HepG2 (cell line): ENCODE results near the gene EOLA1. TPM values are rescaled to one million over a fixed set of nuclear protein-coding genes. Genes with fewer than 3 reads are reported as not detected.

Source experiments
- DMAP1 ChIP-seq: IDR thresholded peaks from 2 replicates; pipeline ENCODE4 v1.6.1; 2016
- GZF1 ChIP-seq: sonication (generic); formaldehyde crosslinking; IDR thresholded peaks from 2 replicates; pipeline ENCODE4 v1.5.1; 2020; ENCODE audit warnings: mild to moderate bottlenecking, missing genetic modification reagents
- HHEX ChIP-seq: IDR thresholded peaks from 2 replicates; pipeline ENCODE4 v1.6.1; 2016; ENCODE audit warnings: control low read depth
- NFYB ChIP-seq: sonication (generic); formaldehyde crosslinking; IDR thresholded peaks from 2 replicates; pipeline ENCODE4 v1.4.0; 2020; ENCODE audit warnings: missing genetic modification reagents
- ONECUT2 ChIP-seq: sonication (generic); formaldehyde crosslinking; IDR thresholded peaks from 2 replicates; pipeline ENCODE4 v1.4.0; 2020; ENCODE audit warnings: missing genetic modification reagents
- POLR2A ChIP-seq, 2 experiments: IDR thresholded peaks; 2 replicates each; pipeline ENCODE4 v1.6.1; 2011; ENCODE audit warnings: low read depth in 2 of 2, low read length in 2 of 2, mild to moderate bottlenecking in 1 of 2, moderate library complexity in 1 of 2; ENCODE audit not compliant: insufficient read depth in 1 of 2
- REXO4 ChIP-seq: sonication (generic); formaldehyde crosslinking; IDR thresholded peaks from 2 replicates; pipeline ENCODE4 v1.8.0; 2022; ENCODE audit warnings: missing genetic modification reagents, mild to moderate bottlenecking, borderline replicate concordance
- ZNF235 ChIP-seq: sonication (generic); formaldehyde crosslinking; IDR thresholded peaks from 2 replicates; pipeline ENCODE4 v1.8.1; 2023; ENCODE audit warnings: mild to moderate bottlenecking, missing genetic modification reagents, borderline replicate concordance
- ZNF317 ChIP-seq: sonication (generic); formaldehyde crosslinking; IDR thresholded peaks from 2 replicates; pipeline ENCODE4 v1.5.0; 2020; ENCODE audit warnings: mild to moderate bottlenecking, missing genetic modification reagents
- ZNF607 ChIP-seq: sonication (generic); formaldehyde crosslinking; IDR thresholded peaks from 2 replicates; pipeline ENCODE4 v1.5.1; 2020; ENCODE audit warnings: missing genetic modification reagents, mild to moderate bottlenecking, borderline replicate concordance
- ZNF644 ChIP-seq: IDR thresholded peaks from 2 replicates; pipeline ENCODE4 v1.6.1; 2016; ENCODE audit warnings: low read depth
- polyA plus RNA-seq, 8 experiments: library from polyadenylated mRNA; depleted of rRNA in 3 of 8; stranded (reverse) in 7 of 8; unstranded in 1 of 8; fragments of >200 nt; fragmentation: Illumina TruSeq in 4 of 8; extraction: Trizol in 4 of 8; gene quantifications; 2 replicates each; pipeline versions ENCODE4 v1.2.1 to v1.2.3, GENCODE V29; 2011 to 2016; ENCODE audit warnings: low read depth in 4 of 8, missing spikeins in 1 of 8, mixed read lengths in 1 of 8; ENCODE audit not compliant: insufficient read depth in 1 of 8
- total RNA-seq, 5 experiments: library from RNA; depleted of rRNA; stranded (reverse); fragments of >200 nt; fragmentation: Illumina TruSeq; extraction: Trizol; gene quantifications; 2 replicates each; pipeline ENCODE4 v1.2.3, GENCODE V29; 2016; ENCODE audit warnings: low read depth in 1 of 5
- TF ChIP-seq, protein P1 (sequence below): IDR thresholded peaks from 2 replicates; pipeline ENCODE4 v1.6.1; 2016; ENCODE audit warnings: mild to moderate bottlenecking, missing biosample characterization, missing genetic modification reagents
- TF ChIP-seq, protein P2 (sequence below): sonication (generic); formaldehyde crosslinking; IDR thresholded peaks from 2 replicates; pipeline ENCODE4 v1.4.0; 2020; ENCODE audit warnings: missing genetic modification reagents
- TF ChIP-seq, protein P3 (sequence below): sonication (generic); formaldehyde crosslinking; IDR thresholded peaks from 2 replicates; pipeline ENCODE4 v1.8.0; 2023; ENCODE audit warnings: mild to moderate bottlenecking, missing genetic modification reagents
- TF ChIP-seq, protein P4 (sequence below), 2 experiments: sonication (generic) in 1 of 2; formaldehyde crosslinking in 1 of 2; IDR thresholded peaks; 2 replicates each; pipeline versions ENCODE4 v1.5.1 to v1.6.1; 2011 to 2020; ENCODE audit warnings: borderline replicate concordance in 1 of 2, low read depth in 1 of 2, low read length in 1 of 2, mild to moderate bottlenecking in 1 of 2, missing genetic modification reagents in 1 of 2, moderate library complexity in 1 of 2
- TF ChIP-seq, protein P5 (sequence below), 2 experiments: sonication (generic) in 1 of 2; formaldehyde crosslinking in 1 of 2; IDR thresholded peaks; 2 replicates each; pipeline versions ENCODE4 v1.6.1 to v1.9.0; 2014 to 2022; ENCODE audit warnings: antibody characterized with exemption in 1 of 2, borderline replicate concordance in 1 of 2, inconsistent platforms in 1 of 2, low read depth in 1 of 2, missing genetic modification reagents in 1 of 2

EOLA1 gene
- total and polyA plus RNA-seq, 2 of the 13 experiments (the other 11 are each of a cell fraction or from before 2014, with no cell fraction given): 6.5 to 9.6 TPM

DNA sequence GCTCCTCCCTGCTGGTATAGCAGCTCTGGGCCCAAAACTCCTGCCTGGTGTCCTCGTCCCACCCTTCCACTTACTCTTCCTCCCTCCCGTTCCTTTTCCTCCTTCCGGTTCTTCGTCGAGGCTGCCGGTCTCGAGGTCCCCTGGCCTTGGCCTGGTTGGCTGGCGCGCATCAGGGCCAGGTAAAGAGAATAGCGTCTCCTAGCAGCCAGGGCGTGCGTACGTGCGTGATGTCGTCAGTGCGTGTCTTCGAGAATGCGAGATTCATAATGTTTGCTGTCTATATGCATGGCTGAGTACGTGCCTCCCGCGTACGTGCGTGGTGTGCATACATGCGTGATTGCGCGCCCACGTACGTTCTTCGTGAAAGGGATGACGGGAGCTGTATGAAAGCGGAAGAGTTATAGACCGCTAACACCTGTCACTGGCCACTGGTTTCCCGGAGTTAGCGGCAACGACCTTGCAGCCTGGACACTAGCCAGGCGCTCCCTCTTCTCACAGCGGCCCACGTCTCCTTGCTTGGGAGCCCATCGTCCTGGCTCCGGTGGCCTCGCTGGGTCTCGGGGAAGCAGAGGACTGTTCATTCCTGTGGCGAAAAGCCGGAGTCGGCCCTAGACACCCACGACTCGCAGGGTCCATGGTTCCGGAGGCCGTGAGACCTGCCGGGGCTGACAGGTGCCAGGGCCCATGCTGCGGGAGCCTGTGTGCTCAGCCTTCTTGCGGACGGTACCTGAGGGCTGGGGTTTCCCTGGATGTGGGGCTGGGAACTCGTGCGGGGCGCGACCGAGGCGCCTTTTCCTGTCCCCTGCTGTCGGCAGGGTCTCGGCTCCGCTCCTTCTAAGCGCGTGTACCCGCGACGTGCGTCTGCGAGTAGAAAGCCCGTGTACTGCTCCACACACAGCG, at the start of gene EOLA1 (continued):
- TF ChIP-seq, protein P1, sequence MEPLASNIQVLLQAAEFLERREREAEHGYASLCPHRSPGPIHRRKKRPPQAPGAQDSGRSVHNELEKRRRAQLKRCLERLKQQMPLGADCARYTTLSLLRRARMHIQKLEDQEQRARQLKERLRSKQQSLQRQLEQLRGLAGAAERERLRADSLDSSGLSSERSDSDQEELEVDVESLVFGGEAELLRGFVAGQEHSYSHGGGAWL (CRISPR knock-in tag): no peak
- TF ChIP-seq HHEX (CRISPR knock-in tag) (no peak), ONECUT2 (CRISPR knock-in tag) (no peak), GZF1 (CRISPR knock-in tag) (no peak), DMAP1 (CRISPR knock-in tag) (no peak), ZNF607 (CRISPR knock-in tag) (0 out of 2 replicates have a peak, but pooled peaks have one; percentile 54), ZNF235 (no peak), NFYB (CRISPR knock-in tag) (no peak), ZNF317 (CRISPR knock-in tag) (no peak), REXO4 (CRISPR knock-in tag) (no peak), ZNF644 (CRISPR knock-in tag) (no peak), POLR2A (IDR thresholded peaks at IDR 0.05; ENCODE audit: insufficient read depth in 1 of 2, low read depth in 2 of 2, low read length in 2 of 2) (peak; percentile 50; a peak in 2 of 4 replicates)
- TF ChIP-seq, protein P2, sequence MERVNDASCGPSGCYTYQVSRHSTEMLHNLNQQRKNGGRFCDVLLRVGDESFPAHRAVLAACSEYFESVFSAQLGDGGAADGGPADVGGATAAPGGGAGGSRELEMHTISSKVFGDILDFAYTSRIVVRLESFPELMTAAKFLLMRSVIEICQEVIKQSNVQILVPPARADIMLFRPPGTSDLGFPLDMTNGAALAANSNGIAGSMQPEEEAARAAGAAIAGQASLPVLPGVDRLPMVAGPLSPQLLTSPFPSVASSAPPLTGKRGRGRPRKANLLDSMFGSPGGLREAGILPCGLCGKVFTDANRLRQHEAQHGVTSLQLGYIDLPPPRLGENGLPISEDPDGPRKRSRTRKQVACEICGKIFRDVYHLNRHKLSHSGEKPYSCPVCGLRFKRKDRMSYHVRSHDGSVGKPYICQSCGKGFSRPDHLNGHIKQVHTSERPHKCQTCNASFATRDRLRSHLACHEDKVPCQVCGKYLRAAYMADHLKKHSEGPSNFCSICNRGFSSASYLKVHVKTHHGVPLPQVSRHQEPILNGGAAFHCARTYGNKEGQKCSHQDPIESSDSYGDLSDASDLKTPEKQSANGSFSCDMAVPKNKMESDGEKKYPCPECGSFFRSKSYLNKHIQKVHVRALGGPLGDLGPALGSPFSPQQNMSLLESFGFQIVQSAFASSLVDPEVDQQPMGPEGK (CRISPR knock-in tag): no peak
- TF ChIP-seq, protein P3, sequence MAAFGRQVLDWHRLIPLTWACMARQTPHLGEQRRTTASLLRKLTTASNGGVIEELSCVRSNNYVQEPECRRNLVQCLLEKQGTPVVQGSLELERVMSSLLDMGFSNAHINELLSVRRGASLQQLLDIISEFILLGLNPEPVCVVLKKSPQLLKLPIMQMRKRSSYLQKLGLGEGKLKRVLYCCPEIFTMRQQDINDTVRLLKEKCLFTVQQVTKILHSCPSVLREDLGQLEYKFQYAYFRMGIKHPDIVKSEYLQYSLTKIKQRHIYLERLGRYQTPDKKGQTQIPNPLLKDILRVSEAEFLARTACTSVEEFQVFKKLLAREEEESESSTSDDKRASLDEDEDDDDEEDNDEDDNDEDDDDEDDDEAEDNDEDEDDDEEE: no peak
- TF ChIP-seq, protein P4, sequence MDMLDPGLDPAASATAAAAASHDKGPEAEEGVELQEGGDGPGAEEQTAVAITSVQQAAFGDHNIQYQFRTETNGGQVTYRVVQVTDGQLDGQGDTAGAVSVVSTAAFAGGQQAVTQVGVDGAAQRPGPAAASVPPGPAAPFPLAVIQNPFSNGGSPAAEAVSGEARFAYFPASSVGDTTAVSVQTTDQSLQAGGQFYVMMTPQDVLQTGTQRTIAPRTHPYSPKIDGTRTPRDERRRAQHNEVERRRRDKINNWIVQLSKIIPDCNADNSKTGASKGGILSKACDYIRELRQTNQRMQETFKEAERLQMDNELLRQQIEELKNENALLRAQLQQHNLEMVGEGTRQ (IDR thresholded peaks at IDR 0.05; ENCODE audit: low read depth, low read length): no peak
- TF ChIP-seq, protein P4 (CRISPR knock-in tag; IDR thresholded peaks at IDR 0.05; ENCODE audit: borderline replicate concordance): no peak
- TF ChIP-seq, protein P5, sequence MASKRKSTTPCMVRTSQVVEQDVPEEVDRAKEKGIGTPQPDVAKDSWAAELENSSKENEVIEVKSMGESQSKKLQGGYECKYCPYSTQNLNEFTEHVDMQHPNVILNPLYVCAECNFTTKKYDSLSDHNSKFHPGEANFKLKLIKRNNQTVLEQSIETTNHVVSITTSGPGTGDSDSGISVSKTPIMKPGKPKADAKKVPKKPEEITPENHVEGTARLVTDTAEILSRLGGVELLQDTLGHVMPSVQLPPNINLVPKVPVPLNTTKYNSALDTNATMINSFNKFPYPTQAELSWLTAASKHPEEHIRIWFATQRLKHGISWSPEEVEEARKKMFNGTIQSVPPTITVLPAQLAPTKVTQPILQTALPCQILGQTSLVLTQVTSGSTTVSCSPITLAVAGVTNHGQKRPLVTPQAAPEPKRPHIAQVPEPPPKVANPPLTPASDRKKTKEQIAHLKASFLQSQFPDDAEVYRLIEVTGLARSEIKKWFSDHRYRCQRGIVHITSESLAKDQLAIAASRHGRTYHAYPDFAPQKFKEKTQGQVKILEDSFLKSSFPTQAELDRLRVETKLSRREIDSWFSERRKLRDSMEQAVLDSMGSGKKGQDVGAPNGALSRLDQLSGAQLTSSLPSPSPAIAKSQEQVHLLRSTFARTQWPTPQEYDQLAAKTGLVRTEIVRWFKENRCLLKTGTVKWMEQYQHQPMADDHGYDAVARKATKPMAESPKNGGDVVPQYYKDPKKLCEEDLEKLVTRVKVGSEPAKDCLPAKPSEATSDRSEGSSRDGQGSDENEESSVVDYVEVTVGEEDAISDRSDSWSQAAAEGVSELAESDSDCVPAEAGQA (IDR thresholded peaks at IDR 0.05; ENCODE audit: low read depth): peak; percentile 69
- TF ChIP-seq, protein P5 (CRISPR knock-in tag; IDR thresholded peaks at IDR 0.05; ENCODE audit: borderline replicate concordance): no peak
